ENCODE results near the gene SPATA12.
A peak's percentile ranks its signal among the peaks of the same experiment; 100 is the strongest.

The SPATA12 gene

GRCh38 chr3:57078635-57079473 is 18.4 kb downstream of the SPATA12 start:
- Histone ChIP-seq H3K9me2 (replicated peaks; ENCODE audit: low read depth, low read length) (no peaks in the 10 kb centered on the region), H3K36me3 (ENCODE audit: insufficient read depth, low read length) (no peaks in the 10 kb centered on the region), H3K4me2 (ENCODE audit: low read depth, low read length, poor library complexity, severe bottlenecking) (peak overlapping the region; percentile 12), H3F3A (ENCODE audit: low read depth) (no peaks in the 10 kb centered on the region), H3K4me3 (ENCODE audit: low read length, poor library complexity, severe bottlenecking) (peak overlapping the region; percentile 7), H3K4me1 (ENCODE audit: insufficient read depth, low read length, poor library complexity, severe bottlenecking) (peaks cover 9% of the 10 kb centered on the region), H4K20me1 (ENCODE audit: insufficient read depth, low read length, poor library complexity, severe bottlenecking) (no peaks in the 10 kb centered on the region), H3K9ac (ENCODE audit: low read depth, low read length, poor library complexity, severe bottlenecking) (no peak overlapping the region), H3K27me3 (ENCODE audit: insufficient read depth, low read length, poor library complexity, severe bottlenecking) (no peaks in the 10 kb centered on the region), H3K79me2 (ENCODE audit: insufficient read depth, low read length) (no peaks in the 10 kb centered on the region), H3K9me3 (ENCODE audit: insufficient read depth, low read depth, low read length) (no peaks in the 10 kb centered on the region), H2AFZ (ENCODE audit: low read length) (no peak overlapping the region)
- no peak for TF ChIP-seq EZH2phosphoT487 (IDR thresholded peaks at IDR 0.05; ENCODE audit: borderline replicate concordance)
- TF ChIP-seq, protein P1, sequence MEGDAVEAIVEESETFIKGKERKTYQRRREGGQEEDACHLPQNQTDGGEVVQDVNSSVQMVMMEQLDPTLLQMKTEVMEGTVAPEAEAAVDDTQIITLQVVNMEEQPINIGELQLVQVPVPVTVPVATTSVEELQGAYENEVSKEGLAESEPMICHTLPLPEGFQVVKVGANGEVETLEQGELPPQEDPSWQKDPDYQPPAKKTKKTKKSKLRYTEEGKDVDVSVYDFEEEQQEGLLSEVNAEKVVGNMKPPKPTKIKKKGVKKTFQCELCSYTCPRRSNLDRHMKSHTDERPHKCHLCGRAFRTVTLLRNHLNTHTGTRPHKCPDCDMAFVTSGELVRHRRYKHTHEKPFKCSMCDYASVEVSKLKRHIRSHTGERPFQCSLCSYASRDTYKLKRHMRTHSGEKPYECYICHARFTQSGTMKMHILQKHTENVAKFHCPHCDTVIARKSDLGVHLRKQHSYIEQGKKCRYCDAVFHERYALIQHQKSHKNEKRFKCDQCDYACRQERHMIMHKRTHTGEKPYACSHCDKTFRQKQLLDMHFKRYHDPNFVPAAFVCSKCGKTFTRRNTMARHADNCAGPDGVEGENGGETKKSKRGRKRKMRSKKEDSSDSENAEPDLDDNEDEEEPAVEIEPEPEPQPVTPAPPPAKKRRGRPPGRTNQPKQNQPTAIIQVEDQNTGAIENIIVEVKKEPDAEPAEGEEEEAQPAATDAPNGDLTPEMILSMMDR (conservative IDR thresholded peaks at IDR 0.05; ENCODE audit: low read length), result no peak

- no peaks in the 10 kb centered on the region for H3K36me3 ChIP-seq (ENCODE audit: insufficient read depth, low read length)
- no peak overlapping the region for H2AFZ ChIP-seq (ENCODE audit: low read length)
- no peak for TF ChIP-seq EZH2phosphoT487 (IDR thresholded peaks at IDR 0.05; ENCODE audit: borderline replicate concordance)
- TF ChIP-seq, protein P1 (conservative IDR thresholded peaks at IDR 0.05; ENCODE audit: low read length), result no peak
- H4K20me1 ChIP-seq (ENCODE audit: insufficient read depth, low read length, poor library complexity, severe bottlenecking), result no peaks in the 10 kb centered on the region
- no peaks in the 10 kb centered on the region for H3K27me3 ChIP-seq (ENCODE audit: insufficient read depth, low read length, poor library complexity, severe bottlenecking)
- H3K4me2 ChIP-seq (ENCODE audit: low read depth, low read length, poor library complexity, severe bottlenecking), result no peak overlapping the region
- no peaks in the 10 kb centered on the region for H3K9me2 ChIP-seq (replicated peaks; ENCODE audit: low read depth, low read length)
- peaks cover 9% of the 10 kb centered on the region for H3K4me1 ChIP-seq (ENCODE audit: insufficient read depth, low read length, poor library complexity, severe bottlenecking)
- no peak overlapping the region for H3K4me3 ChIP-seq (ENCODE audit: low read length, poor library complexity, severe bottlenecking)
- H3F3A ChIP-seq (ENCODE audit: low read depth), result no peaks in the 10 kb centered on the region
- no peaks in the 10 kb centered on the region for H3K79me2 ChIP-seq (ENCODE audit: insufficient read depth, low read length)
- H3K9me3 ChIP-seq (ENCODE audit: insufficient read depth, low read depth, low read length), result no peaks in the 10 kb centered on the region
- H3K9ac ChIP-seq (ENCODE audit: low read depth, low read length, poor library complexity, severe bottlenecking), result no peak overlapping the region
Observed at GRCh38 chr3:57079474-57079831, 19.0 kb downstream of the SPATA12 start.

- H3K27me3 ChIP-seq (ENCODE audit: insufficient read depth, low read length, poor library complexity, severe bottlenecking), result no peaks in the 10 kb centered on the region
- no peak overlapping the region for H3K9ac ChIP-seq (ENCODE audit: low read depth, low read length, poor library complexity, severe bottlenecking)
- no peaks in the 10 kb centered on the region for H3K79me2 ChIP-seq (ENCODE audit: insufficient read depth, low read length)
- H3K9me2 ChIP-seq (replicated peaks; ENCODE audit: low read depth, low read length), result no peaks in the 10 kb centered on the region
- H3K4me3 ChIP-seq (ENCODE audit: low read length, poor library complexity, severe bottlenecking), result no peak overlapping the region
- H4K20me1 ChIP-seq (ENCODE audit: insufficient read depth, low read length, poor library complexity, severe bottlenecking), result no peaks in the 10 kb centered on the region
- no peaks in the 10 kb centered on the region for H3F3A ChIP-seq (ENCODE audit: low read depth)
- no peaks in the 10 kb centered on the region for H3K9me3 ChIP-seq (ENCODE audit: insufficient read depth, low read depth, low read length)
- no peak for TF ChIP-seq EZH2phosphoT487 (IDR thresholded peaks at IDR 0.05; ENCODE audit: borderline replicate concordance)
- TF ChIP-seq, protein P1 (conservative IDR thresholded peaks at IDR 0.05; ENCODE audit: low read length), result no peak
- H2AFZ ChIP-seq (ENCODE audit: low read length), result no peak overlapping the region
- no peaks in the 10 kb centered on the region for H3K36me3 ChIP-seq (ENCODE audit: insufficient read depth, low read length)
- H3K4me1 ChIP-seq (ENCODE audit: insufficient read depth, low read length, poor library complexity, severe bottlenecking), result peaks cover 9% of the 10 kb centered on the region
- no peak overlapping the region for H3K4me2 ChIP-seq (ENCODE audit: low read depth, low read length, poor library complexity, severe bottlenecking)
Observed at GRCh38 chr3:57080171-57080570, 19.7 kb downstream of the SPATA12 start.
